GM13977 (cell line): ENCODE measurements around the gene PRDM2.
A peak's percentile ranks its signal among the peaks of the same experiment; 100 is the strongest.

Source experiments
- DNase-seq: peaks from one replicate; pipeline ENCODE4 v3.0.0; 2012; ENCODE audit warnings: low spot score
- in situ Hi-C: fragments of 300-500 bp; cut with MboI; formaldehyde crosslinking; loops from one replicate; pipeline ENCODE4 v1.12.0; 2022; ENCODE audit warnings: low sequenced_read_pairs, low pct_unique_long_range_greater_than_20kb, mixed read lengths, inconsistent platforms; ENCODE audit not compliant: unreplicated experiment
- TF ChIP-seq, protein P1 (sequence below): IDR thresholded peaks from 2 replicates; pipeline ENCODE4 v1.5.1; 2012; ENCODE audit warnings: mild to moderate bottlenecking, control low read depth; ENCODE audit not compliant: insufficient read depth; ENCODE audit errors: extremely low read depth, missing control alignments

PRDM2 gene

DNA sequence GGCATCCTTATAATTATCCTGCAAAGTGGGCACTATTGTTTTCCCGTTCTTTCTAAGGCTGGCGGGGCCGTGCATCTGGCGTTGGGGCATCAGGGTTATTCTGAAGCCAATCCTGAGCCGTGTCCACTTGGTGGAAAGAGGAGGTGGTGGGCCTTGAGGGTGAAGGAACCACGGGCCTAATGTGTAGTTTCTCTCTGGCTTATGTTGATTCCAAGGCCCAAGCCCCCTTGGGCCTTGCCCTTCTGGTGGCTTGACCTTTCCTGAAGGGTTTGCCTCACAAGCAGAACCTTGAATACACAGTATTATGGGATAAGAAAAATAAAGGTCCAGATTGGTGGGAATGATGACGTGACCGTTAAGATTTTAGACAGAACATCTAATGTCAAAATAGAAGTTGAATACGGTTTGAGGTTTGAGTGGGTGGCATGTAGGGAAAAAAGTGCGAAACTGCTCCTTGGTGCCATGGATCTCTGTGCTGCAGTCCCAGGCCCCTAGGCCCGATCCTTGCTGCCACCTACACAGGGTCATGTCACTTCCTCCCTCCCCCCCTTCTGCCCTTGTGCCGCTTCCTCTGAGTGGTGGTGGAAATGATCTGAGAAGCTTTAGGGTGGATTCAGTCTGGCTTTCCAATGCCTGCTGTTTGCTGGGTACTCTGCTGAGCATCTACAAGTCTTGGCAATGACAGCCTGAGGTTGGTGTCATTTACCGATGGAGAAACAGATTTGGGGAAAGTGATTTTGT lies 90.5 kb downstream of the PRDM2 start:
- in situ Hi-C loops: no loop called here
- TF ChIP-seq, protein P1, sequence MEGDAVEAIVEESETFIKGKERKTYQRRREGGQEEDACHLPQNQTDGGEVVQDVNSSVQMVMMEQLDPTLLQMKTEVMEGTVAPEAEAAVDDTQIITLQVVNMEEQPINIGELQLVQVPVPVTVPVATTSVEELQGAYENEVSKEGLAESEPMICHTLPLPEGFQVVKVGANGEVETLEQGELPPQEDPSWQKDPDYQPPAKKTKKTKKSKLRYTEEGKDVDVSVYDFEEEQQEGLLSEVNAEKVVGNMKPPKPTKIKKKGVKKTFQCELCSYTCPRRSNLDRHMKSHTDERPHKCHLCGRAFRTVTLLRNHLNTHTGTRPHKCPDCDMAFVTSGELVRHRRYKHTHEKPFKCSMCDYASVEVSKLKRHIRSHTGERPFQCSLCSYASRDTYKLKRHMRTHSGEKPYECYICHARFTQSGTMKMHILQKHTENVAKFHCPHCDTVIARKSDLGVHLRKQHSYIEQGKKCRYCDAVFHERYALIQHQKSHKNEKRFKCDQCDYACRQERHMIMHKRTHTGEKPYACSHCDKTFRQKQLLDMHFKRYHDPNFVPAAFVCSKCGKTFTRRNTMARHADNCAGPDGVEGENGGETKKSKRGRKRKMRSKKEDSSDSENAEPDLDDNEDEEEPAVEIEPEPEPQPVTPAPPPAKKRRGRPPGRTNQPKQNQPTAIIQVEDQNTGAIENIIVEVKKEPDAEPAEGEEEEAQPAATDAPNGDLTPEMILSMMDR: no peak
- DNase-seq: no peak

DNA sequence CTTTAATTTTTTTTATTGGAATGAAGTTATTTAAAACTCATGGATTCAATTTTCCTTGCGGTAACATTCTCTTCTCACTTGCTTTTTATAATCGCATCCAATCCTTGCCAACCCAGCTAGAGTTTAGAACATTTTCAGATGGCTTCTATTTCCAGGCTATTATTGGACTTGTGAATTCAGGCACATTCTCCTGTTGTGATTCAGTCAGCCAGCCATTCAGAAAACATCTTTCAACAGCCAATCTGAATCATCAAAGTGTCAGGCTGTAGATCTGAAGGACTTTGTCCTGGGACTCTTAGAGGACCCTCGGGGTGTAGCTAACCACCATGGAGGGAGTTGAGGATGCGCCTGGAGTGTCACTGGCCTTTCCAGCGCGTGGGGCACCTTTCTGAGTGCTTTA lies 92.4 kb downstream of the PRDM2 start:
- TF ChIP-seq, protein P1: no peak
- in situ Hi-C loops: no loop called here
- DNase-seq: no peak

DNA sequence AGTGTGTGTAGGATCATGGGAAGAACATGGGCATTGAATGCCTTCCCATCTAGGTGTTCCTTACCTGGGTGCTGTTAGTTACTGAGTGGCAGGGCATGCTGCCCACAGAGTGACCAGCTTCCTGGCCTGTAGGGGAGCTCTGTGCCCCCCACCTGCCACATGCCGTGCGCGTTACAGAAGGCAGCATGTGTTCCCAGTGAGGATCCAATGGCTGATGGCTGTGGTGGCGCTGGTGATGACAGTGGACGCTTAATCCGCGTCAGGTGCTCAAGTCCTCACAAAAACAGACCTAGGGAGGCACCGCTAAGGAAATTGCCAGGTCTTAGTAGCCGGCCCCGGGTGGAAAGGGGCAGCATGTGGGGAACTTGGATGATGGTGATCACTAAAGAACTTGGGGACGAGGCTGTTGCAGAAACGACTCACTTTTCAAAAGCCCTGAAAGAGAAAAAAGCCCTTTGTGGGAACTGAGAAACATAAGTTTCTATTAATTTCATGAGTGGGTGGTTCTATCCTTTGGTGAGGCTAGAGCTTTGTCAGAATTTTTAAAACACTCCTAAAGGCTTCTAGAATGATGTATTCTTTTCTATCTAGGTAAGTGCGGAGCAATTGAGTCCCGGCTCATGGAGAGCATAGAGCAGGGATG lies 93.2 kb downstream of the PRDM2 start:
- TF ChIP-seq, protein P1: no peak
- in situ Hi-C loops: no loop called here
- peak; percentile 47 for DNase-seq

DNA sequence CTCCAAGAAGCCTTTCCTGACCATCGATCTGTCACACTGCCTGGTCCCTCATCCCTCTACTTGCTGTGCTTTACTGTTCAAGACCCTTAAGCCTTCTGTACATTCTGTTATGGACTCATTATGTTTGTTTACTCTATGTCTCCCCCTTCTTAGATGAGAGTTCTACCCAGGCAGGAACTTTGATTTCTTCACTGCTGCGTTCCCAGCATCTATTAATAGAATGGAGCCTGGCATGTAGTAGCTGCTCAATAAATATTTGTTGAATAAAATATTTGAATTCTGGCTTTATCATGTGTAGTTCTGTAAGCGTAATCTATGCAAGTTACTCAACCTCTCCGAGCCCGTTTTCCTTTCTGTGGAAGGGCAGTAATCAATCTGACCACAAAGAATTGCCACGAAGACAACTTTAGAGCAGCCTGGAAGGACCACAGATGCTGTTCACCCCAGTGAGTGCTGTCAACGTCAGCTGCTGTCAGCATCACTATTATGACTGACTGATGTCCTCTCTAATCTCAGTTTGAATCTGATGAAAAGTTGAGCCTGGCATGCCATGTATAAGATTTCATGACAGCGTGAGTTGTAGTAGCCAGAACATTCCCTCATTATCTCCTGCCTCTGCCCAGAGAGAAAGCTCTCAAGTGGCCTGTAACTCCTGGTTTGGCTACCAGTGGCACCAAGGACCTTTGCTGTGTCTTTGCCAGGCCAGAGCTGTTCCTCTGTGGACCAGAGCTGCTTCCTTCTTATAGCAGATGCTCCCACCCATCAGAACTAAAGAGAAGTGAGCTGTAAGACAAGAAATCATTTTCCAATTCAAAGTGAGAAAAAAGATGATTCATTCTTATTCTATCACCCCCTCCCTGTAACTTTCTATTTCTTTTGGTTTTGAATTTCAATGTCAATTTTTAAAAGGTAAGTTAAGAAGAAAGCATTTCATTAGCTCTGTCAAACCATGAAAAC lies 94.5 kb downstream of the PRDM2 start:
- in situ Hi-C loops: no loop called here
- TF ChIP-seq, protein P1: no peak
- DNase-seq: no peak

DNA sequence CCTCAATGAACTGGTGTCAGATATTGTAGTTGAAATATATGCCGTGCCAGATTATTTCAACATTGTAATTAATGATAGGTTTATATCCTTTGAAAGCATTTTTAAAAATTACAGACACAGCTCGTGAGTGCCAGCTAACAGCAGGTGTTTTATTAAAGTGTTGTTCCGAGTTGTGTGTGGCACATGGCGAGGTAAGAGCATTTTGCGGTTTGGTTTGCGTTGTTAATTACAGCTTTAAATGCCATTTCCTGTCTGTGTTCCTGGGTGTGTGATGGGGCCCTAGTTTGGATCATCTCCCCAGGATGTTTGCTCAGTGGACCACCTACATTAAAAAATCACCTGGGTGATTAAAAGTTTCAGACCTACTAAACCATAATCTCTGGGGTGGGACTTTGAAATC lies 97.4 kb downstream of the PRDM2 start:
- in situ Hi-C loops: no loop called here
- TF ChIP-seq, protein P1: no peak
- DNase-seq: no peak

DNA sequence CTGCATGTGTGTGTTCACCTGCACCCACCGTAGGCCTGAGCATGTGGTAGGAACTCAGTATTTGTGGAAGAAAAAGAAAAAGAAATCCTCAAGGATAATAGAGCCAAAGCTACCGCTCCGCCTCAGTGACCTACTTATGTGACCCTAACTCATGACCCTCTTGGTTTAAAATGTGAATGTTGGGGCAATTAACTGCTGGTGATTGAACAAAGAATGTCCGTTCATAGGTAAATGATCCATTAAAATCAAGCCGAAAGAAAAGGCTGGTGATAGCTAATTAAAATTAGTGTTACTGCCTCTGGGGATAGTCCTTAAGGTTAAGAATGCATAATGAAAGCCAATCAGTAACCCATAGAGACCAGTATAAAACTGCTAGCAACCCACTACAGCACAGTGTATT lies 98.1 kb downstream of the PRDM2 start:
- TF ChIP-seq, protein P1: no peak
- in situ Hi-C loops: no loop called here
- no peak for DNase-seq
